ENCODE data around the gene TMEM198. TPM values are rescaled to one million over a fixed set of nuclear protein-coding genes. Genes with fewer than 3 reads are reported as not detected.

The TMEM198 gene
- total RNA-seq, 2 donors from 2014 or later = 4.5 to 5.3 TPM

- Mint-ChIP-seq H3K4me3 (no peak overlapping the region), H3K27ac (no peak overlapping the region), H3K9me3 (no peaks in the 10 kb centered on the region), H3K4me1 (ENCODE audit: low read depth) (peaks cover 10% of the 10 kb centered on the region), H3K27me3 (ENCODE audit: low read depth) (no peaks in the 10 kb centered on the region), H3K36me3 (ENCODE audit: insufficient read depth in 2 of 2) (peaks cover 0 to 2% of the 10 kb centered on the region in 2 donors)
- no peak for ATAC-seq (replicated peaks in 1 of 2)
- no peak for DNase-seq
Measured at GRCh38 chr2:219537657-219538488, 6.0 kb upstream of the TMEM198 start.

- H3K36me3 Mint-ChIP-seq (ENCODE audit: insufficient read depth in 2 of 2) = peaks cover 0 to 2% of the 10 kb centered on the region in 2 donors
- no peak for DNase-seq
- H3K27me3 Mint-ChIP-seq (ENCODE audit: low read depth) = no peaks in the 10 kb centered on the region
- no peak overlapping the region for H3K27ac Mint-ChIP-seq
- H3K4me1 Mint-ChIP-seq (ENCODE audit: low read depth) = peaks cover 10% of the 10 kb centered on the region
- no peaks in the 10 kb centered on the region for H3K9me3 Mint-ChIP-seq
- no peak overlapping the region for H3K4me3 Mint-ChIP-seq
- no peak for ATAC-seq (replicated peaks in 1 of 2)
Measured at GRCh38 chr2:219538504-219538951, 5.3 kb upstream of the TMEM198 start.

GRCh38 chr2:219538956-219539788 lies 4.7 kb upstream of the TMEM198 start:
- Mint-ChIP-seq H3K9me3 (no peaks in the 10 kb centered on the region), H3K27ac (no peak overlapping the region), H3K4me3 (no peak overlapping the region), H3K4me1 (ENCODE audit: low read depth) (peaks cover 12% of the 10 kb centered on the region), H3K36me3 (ENCODE audit: insufficient read depth in 2 of 2) (peaks cover 0 to 2% of the 10 kb centered on the region in 2 donors), H3K27me3 (ENCODE audit: low read depth) (no peaks in the 10 kb centered on the region)
- no peak for DNase-seq
- ATAC-seq (replicated peaks in 1 of 2) = no peak

- H3K9me3 Mint-ChIP-seq = no peaks in the 10 kb centered on the region
- no peak overlapping the region for H3K27ac Mint-ChIP-seq
- peaks cover 20% of the 10 kb centered on the region for H3K4me1 Mint-ChIP-seq (ENCODE audit: low read depth)
- peaks cover 0 to 2% of the 10 kb centered on the region in 2 donors for H3K36me3 Mint-ChIP-seq (ENCODE audit: insufficient read depth in 2 of 2)
- no peak for ATAC-seq (replicated peaks in 1 of 2)
- no peak for DNase-seq
- H3K27me3 Mint-ChIP-seq (ENCODE audit: low read depth) = peaks cover 9% of the 10 kb centered on the region
- H3K4me3 Mint-ChIP-seq = no peak overlapping the region
Measured at GRCh38 chr2:219539926-219540678, 3.7 kb upstream of the TMEM198 start.

- no peak overlapping the region for H3K27ac Mint-ChIP-seq
- peaks cover 0 to 2% of the 10 kb centered on the region in 2 donors for H3K36me3 Mint-ChIP-seq (ENCODE audit: insufficient read depth in 2 of 2)
- no peaks in the 10 kb centered on the region for H3K9me3 Mint-ChIP-seq
- H3K4me3 Mint-ChIP-seq = peak overlapping the region; percentile 85 to 96
- H3K4me1 Mint-ChIP-seq (ENCODE audit: low read depth) = peaks cover 20% of the 10 kb centered on the region
- no peak for DNase-seq
- ATAC-seq (replicated peaks in 1 of 2) = no peak
- H3K27me3 Mint-ChIP-seq (ENCODE audit: low read depth) = peaks cover 14% of the 10 kb centered on the region
Measured at GRCh38 chr2:219540784-219541504, 2.9 kb upstream of the TMEM198 start.

GRCh38 chr2:219541611-219542180 lies 2.1 kb upstream of the TMEM198 start:
- Mint-ChIP-seq H3K4me1 (ENCODE audit: low read depth) (peaks cover 20% of the 10 kb centered on the region), H3K27ac (no peak overlapping the region), H3K27me3 (ENCODE audit: low read depth) (peaks cover 20% of the 10 kb centered on the region), H3K36me3 (ENCODE audit: insufficient read depth in 2 of 2) (peaks cover 0 to 2% of the 10 kb centered on the region in 2 donors), H3K9me3 (no peaks in the 10 kb centered on the region), H3K4me3 (peak overlapping the region; percentile 85 to 96)
- ATAC-seq (replicated peaks in 1 of 2) = peak; percentile 45 to 50
- DNase-seq = peak; percentile 91 to 92

- DNase-seq = no peak
- peak; percentile 51 to 52 for ATAC-seq (replicated peaks in 1 of 2)
- H3K27me3 Mint-ChIP-seq (ENCODE audit: low read depth) = peaks cover 20% of the 10 kb centered on the region
- peak overlapping the region; percentile 83 for H3K27ac Mint-ChIP-seq
- H3K9me3 Mint-ChIP-seq = no peaks in the 10 kb centered on the region
- H3K4me3 Mint-ChIP-seq = peak overlapping the region; percentile 85 to 96
- peaks cover 20% of the 10 kb centered on the region for H3K4me1 Mint-ChIP-seq (ENCODE audit: low read depth)
- H3K36me3 Mint-ChIP-seq (ENCODE audit: insufficient read depth in 2 of 2) = peaks cover 0 to 2% of the 10 kb centered on the region in 2 donors
Measured at GRCh38 chr2:219542931-219543595, 765 bp upstream of the TMEM198 start.

- no peak for ATAC-seq (replicated peaks in 1 of 2)
- peaks cover 20% of the 10 kb centered on the region for H3K4me1 Mint-ChIP-seq (ENCODE audit: low read depth)
- peaks cover 20% of the 10 kb centered on the region for H3K27me3 Mint-ChIP-seq (ENCODE audit: low read depth)
- peaks cover 0 to 2% of the 10 kb centered on the region in 2 donors for H3K36me3 Mint-ChIP-seq (ENCODE audit: insufficient read depth in 2 of 2)
- no peak for DNase-seq
- H3K9me3 Mint-ChIP-seq = no peaks in the 10 kb centered on the region
- peak overlapping the region; percentile 27 for H3K27ac Mint-ChIP-seq
- H3K4me3 Mint-ChIP-seq = peak overlapping the region; percentile 85 to 88
Measured at GRCh38 chr2:219544567-219544966, 739 bp downstream of the TMEM198 start.

GRCh38 chr2:219545295-219545942 lies 1.6 kb downstream of the TMEM198 start:
- H3K36me3 Mint-ChIP-seq (ENCODE audit: insufficient read depth in 2 of 2) = peaks cover 0 to 2% of the 10 kb centered on the region in 2 donors
- no peak overlapping the region for H3K27ac Mint-ChIP-seq
- peaks cover 20% of the 10 kb centered on the region for H3K27me3 Mint-ChIP-seq (ENCODE audit: low read depth)
- H3K4me3 Mint-ChIP-seq = peak overlapping the region in 1 of 2 donors; percentile 88
- H3K9me3 Mint-ChIP-seq = no peaks in the 10 kb centered on the region
- ATAC-seq (replicated peaks in 1 of 2) (no peak), DNase-seq (no peak)
- H3K4me1 Mint-ChIP-seq (ENCODE audit: low read depth) = peaks cover 20% of the 10 kb centered on the region

GRCh38 chr2:219545943-219546352 lies 2.1 kb downstream of the TMEM198 start:
- ATAC-seq (replicated peaks in 1 of 2) = no peak
- H3K4me3 Mint-ChIP-seq = no peak overlapping the region

GRCh38 chr2:219547621-219548020 lies 3.8 kb downstream of the TMEM198 start:
- Mint-ChIP-seq H3K9me3 (no peaks in the 10 kb centered on the region), H3K4me3 (no peak overlapping the region), H3K27me3 (ENCODE audit: low read depth) (peaks cover 36% of the 10 kb centered on the region), H3K4me1 (ENCODE audit: low read depth) (peaks cover 21% of the 10 kb centered on the region), H3K27ac (no peak overlapping the region), H3K36me3 (ENCODE audit: insufficient read depth in 2 of 2) (no peaks in the 10 kb centered on the region)
- ATAC-seq (replicated peaks in 1 of 2) (no peak), DNase-seq (no peak)

More at GRCh38 chr2:219545943-219546352, 2.1 kb downstream of the TMEM198 start:
- H3K27ac Mint-ChIP-seq = no peak overlapping the region
- DNase-seq = no peak
- H3K36me3 Mint-ChIP-seq (ENCODE audit: insufficient read depth in 2 of 2) = peaks cover 0 to 2% of the 10 kb centered on the region in 2 donors
- H3K27me3 Mint-ChIP-seq (ENCODE audit: low read depth) = peaks cover 24% of the 10 kb centered on the region
- H3K4me1 Mint-ChIP-seq (ENCODE audit: low read depth) = peaks cover 23% of the 10 kb centered on the region
- H3K9me3 Mint-ChIP-seq = no peaks in the 10 kb centered on the region

All from activated T-cell treated with anti-CD3 and anti-CD28 coated beads, Interleukin-2, amount 50 U/mL, for 72 hours (primary cell).